ENCODE data around the gene ZBTB20.

Gene ZBTB20

DNA sequence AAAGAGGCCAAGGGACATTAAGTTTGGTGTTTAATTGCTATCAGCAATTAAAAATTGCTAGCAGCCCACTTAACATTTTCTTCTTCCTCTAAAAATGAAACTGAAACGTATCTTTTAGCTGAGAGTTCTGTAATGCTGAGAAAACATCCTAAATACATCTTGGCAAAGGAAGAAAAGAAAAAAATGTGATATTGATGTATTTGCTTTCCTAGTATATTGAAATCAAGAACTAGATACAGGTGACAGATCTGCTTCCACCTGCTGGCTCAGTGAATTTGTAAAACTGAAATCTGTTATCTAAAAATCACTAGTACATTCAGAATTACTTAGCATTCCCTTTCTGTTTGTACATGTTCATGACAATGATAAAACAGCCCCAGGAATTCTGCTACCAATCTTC lies 283.2 kb downstream of the ZBTB20 start:
- ATAC-seq (replicated peaks) (no peak), DNase-seq (no peak)
- Mint-ChIP-seq H3K27me3 (no peaks in the 10 kb centered on the region), H3K4me1 (peaks cover 13 to 39% of the 10 kb centered on the region in 2 donors), H3K27ac (peak overlapping the region; percentile 5), H3K36me3 (peaks cover 0 to 4% of the 10 kb centered on the region in 2 donors), H3K4me3 (peak overlapping the region; percentile 59 to 61), H3K9me3 (no peaks in the 10 kb centered on the region)

DNA sequence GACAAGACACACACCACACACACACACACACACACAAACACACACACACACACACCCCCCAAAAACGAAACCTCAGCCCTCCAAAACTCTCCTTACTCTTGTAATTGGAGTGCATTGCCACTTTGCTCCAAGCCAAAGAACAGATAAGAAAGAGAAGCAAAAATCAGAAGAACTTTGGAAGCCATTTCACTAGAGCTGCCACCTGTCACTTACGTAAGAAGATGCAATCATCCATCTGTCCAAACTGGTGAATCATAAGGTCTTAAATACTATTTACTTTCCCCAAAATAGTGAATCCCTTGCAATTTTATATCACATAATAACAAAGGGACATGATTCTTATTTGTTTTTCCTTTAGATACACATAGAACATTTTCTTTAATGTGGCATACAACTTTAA lies 285.4 kb downstream of the ZBTB20 start:
- no peaks in the 10 kb centered on the region for H3K36me3 Mint-ChIP-seq
- H3K4me3 Mint-ChIP-seq: no peak overlapping the region
- H3K27ac Mint-ChIP-seq: no peak overlapping the region
- ATAC-seq (replicated peaks) (no peak), DNase-seq (no peak)
- no peaks in the 10 kb centered on the region for H3K27me3 Mint-ChIP-seq
- H3K9me3 Mint-ChIP-seq: no peaks in the 10 kb centered on the region
- peaks cover 26 to 61% of the 10 kb centered on the region in 2 donors for H3K4me1 Mint-ChIP-seq

DNA sequence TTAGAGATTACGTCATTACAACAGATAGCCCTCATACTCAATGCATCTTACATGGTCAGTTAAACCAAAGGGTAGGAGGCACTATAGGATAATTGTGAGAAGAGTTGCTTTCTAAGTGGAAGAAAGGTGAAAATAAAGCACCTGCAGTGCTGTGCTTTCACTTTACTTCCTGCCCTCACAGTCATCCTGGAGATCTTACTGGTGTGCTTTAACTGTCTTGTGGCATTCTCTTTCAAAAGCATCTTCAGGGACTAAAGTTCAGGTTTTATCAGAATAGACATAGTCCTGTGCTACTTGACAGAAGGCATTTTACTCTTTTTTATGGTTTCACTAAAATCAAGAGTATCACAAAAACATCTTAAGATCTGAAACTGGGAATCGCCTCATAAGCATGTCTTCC lies 286.6 kb downstream of the ZBTB20 start:
- ATAC-seq (replicated peaks) (no peak), DNase-seq (no peak)
- H3K4me3 Mint-ChIP-seq: no peak overlapping the region
- H3K9me3 Mint-ChIP-seq: no peaks in the 10 kb centered on the region
- H3K4me1 Mint-ChIP-seq: peaks cover 26 to 58% of the 10 kb centered on the region in 2 donors
- no peaks in the 10 kb centered on the region for H3K36me3 Mint-ChIP-seq
- H3K27me3 Mint-ChIP-seq: no peaks in the 10 kb centered on the region
- H3K27ac Mint-ChIP-seq: no peak overlapping the region

DNA sequence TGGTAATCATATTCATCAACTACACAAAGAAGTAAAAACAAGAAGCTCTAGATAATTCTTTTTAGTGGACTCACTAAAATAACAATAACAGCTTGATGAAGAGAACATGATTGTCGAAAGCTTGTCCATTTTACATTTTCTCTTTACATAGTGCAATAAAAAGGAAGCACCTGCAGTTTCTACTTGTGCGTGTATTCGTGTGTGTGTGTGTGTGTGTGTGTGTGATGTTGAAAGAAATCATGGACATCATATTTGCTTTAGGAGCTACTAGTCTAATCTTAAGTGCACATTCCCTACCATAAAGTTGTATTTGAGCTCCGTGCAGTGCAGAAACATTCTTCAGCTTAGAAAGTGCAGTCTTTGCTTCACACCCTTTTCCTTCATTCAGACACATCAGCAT lies 288.8 kb downstream of the ZBTB20 start:
- Mint-ChIP-seq H3K36me3 (no peaks in the 10 kb centered on the region), H3K4me1 (peaks cover 22 to 62% of the 10 kb centered on the region in 2 donors), H3K9me3 (no peaks in the 10 kb centered on the region), H3K4me3 (no peak overlapping the region), H3K27ac (no peak overlapping the region), H3K27me3 (no peaks in the 10 kb centered on the region)
- DNase-seq (no peak), ATAC-seq (replicated peaks) (no peak)

DNA sequence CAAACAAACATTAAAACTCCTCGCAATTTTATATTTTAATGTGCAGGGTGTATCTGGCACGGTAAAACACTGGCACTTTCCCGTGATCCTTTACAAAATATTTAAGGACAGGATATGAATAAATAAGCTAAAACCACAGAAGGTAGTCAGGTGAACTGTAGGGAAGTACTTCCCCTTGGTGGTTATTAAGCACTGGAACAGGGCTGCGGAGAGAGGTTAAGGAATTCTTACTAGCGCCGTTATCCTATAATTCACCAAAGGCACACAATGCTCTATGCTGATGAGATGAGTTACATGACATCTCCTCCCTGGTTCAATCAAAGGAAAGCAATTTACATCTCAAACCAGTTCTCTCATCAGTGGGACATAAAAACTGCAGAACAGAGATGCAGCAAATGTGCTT lies 289.8 kb downstream of the ZBTB20 start:
- Mint-ChIP-seq H3K27ac (no peak overlapping the region), H3K36me3 (no peaks in the 10 kb centered on the region), H3K27me3 (no peaks in the 10 kb centered on the region), H3K4me1 (peaks cover 22 to 70% of the 10 kb centered on the region in 2 donors), H3K9me3 (no peaks in the 10 kb centered on the region), H3K4me3 (no peak overlapping the region)
- no peak for DNase-seq
- no peak for ATAC-seq (replicated peaks)

DNA sequence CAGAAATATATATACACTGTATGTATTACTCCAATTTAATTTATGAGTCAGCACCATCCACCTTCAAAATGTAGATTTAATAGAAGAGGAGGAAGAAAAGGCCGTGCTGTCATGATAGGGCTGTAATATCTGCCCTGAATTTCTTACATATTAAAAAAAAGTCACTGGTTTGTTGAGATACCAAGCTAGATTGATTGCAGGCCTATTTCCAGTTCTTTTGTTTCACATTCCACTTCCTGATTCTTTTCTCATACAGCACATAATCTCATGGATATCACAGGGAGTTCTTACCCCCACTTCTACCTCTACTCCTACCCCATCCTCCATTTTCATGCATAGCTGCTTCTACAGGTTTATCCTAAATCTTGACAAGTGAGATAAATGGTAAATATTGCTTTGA lies 290.3 kb downstream of the ZBTB20 start:
- Mint-ChIP-seq H3K4me3 (no peak overlapping the region), H3K27me3 (no peaks in the 10 kb centered on the region), H3K27ac (no peak overlapping the region), H3K4me1 (peaks cover 22 to 70% of the 10 kb centered on the region in 2 donors), H3K9me3 (no peaks in the 10 kb centered on the region), H3K36me3 (no peaks in the 10 kb centered on the region)
- DNase-seq (no peak), ATAC-seq (replicated peaks) (no peak)

DNA sequence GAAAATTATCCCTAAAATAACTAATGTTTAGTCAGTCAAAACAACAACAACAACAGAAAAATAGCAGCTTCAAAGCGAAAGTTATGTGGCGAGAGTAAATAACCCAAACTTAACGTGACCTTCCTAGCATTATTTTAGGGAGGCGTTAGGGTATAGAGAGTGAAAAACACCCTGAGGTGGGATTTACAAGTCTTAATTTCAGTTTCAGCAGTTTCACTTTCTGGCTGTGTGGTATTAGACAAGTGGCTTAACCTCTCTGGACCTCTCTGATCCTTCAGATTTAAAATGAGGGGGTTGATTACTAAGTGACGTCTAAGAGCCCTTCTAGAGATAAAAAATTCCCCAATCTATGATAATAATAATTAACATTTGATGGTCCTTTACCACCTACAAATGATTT lies 291.2 kb downstream of the ZBTB20 start:
- no peaks in the 10 kb centered on the region for H3K36me3 Mint-ChIP-seq
- H3K27me3 Mint-ChIP-seq: no peaks in the 10 kb centered on the region
- no peak overlapping the region for H3K4me3 Mint-ChIP-seq
- peaks cover 19 to 64% of the 10 kb centered on the region in 2 donors for H3K4me1 Mint-ChIP-seq
- H3K9me3 Mint-ChIP-seq: no peaks in the 10 kb centered on the region
- H3K27ac Mint-ChIP-seq: no peak overlapping the region
- DNase-seq: no peak
- ATAC-seq (replicated peaks): no peak

DNA sequence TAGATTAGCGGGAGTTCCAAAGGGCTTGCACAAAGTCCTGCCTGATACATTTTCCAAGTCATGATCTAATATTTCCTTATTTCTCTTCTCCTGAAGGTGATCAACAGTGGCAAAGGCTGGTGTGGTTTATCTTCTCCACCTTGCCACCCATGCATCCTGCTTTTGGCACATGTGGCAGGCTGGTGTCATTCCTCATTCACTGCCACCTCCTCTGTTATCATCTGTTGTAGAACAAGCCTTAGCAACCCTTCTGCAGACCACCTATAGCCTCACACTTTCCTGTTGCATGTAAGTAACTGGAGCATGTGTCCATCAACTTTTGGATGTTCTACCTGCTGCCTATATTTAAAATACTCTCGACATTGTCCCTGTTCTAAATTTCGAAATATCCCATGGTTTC lies 294.1 kb downstream of the ZBTB20 start:
- H3K4me3 Mint-ChIP-seq: no peak overlapping the region
- no peak for DNase-seq
- no peak for ATAC-seq (replicated peaks)
- no peak overlapping the region for H3K27ac Mint-ChIP-seq
- H3K36me3 Mint-ChIP-seq: no peaks in the 10 kb centered on the region
- H3K9me3 Mint-ChIP-seq: no peaks in the 10 kb centered on the region
- H3K27me3 Mint-ChIP-seq: no peaks in the 10 kb centered on the region
- peaks cover 7 to 36% of the 10 kb centered on the region in 2 donors for H3K4me1 Mint-ChIP-seq

DNA sequence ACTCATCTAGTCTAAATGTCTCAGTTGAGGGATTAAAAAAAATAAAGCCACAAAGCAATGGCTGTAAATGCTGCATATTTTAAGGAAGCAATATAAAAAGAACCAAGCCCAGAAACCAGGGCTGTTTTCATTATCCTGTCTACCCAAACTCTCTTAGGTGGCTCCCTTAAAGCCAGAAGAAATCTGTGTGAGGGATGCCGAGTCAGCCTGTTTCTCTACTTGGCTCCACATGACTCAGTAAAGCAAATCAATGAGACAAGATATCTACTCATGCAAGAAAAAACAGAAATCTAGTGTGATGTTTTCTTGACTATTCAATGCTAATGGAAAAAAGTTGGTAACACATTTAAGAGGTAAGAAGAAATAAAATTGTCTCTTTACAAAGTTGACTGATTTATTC lies 296.2 kb downstream of the ZBTB20 start:
- Mint-ChIP-seq H3K4me1 (peaks cover 0 to 23% of the 10 kb centered on the region in 2 donors), H3K4me3 (no peak overlapping the region), H3K27me3 (no peaks in the 10 kb centered on the region), H3K27ac (no peak overlapping the region), H3K9me3 (no peaks in the 10 kb centered on the region), H3K36me3 (no peaks in the 10 kb centered on the region)
- DNase-seq (no peak), ATAC-seq (replicated peaks) (no peak)

DNA sequence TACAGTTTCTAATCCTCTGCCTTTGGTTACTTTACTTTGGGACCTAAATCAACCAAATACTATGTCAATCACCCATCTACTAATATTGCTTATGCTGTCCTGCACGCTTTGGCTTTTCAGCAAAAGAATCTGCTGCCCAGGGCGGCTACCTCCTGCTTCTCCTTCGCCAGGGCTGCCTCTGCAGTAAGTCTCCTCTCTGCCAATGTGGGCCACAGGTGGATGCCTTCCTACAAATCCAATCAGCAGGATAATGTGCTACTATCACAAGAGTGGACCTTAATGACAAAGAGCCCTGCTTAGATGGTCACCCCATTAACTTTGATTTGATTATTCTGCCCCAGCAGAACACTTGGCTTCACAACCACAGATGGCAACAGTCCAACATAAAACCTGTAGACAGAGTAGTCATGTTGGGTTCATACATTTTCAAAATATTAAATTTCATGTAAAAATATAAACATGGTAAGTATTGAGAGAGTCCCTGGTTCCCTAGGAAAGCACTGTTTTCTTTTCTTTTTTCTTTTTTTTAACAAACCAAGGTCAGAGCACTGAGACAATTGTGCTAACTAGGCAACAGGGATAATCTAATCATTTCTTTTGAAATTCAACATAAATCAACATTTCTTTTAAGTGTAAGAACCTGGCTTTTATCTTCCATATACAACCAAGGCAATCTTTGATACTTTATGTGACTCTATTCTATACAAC lies 298.3 kb downstream of the ZBTB20 start:
- Mint-ChIP-seq H3K36me3 (peaks cover 0 to 2% of the 10 kb centered on the region in 2 donors), H3K27ac (no peak overlapping the region), H3K4me1 (peaks cover 0 to 9% of the 10 kb centered on the region in 2 donors), H3K4me3 (no peak overlapping the region), H3K9me3 (no peaks in the 10 kb centered on the region), H3K27me3 (no peaks in the 10 kb centered on the region)
- DNase-seq: no peak
- no peak for ATAC-seq (replicated peaks)

DNA sequence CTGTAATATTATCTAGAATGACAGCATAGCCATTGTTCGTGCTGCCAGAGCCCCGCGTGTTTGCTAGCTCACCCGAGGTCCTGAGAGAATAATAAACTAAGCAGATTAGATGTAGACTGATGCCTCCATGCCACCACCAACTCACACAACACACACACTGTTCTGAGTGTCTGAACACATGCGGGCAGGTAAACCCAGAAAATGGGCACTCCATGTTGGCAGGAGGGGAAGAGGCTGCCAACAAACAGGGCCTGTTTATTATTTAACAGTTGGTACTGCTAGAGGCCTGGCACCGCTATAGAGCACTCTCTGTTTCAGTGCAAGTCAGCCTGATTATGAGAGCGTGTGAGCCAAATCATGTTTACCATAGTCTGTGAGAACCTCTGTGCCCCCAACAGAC lies 299.0 kb downstream of the ZBTB20 start:
- H3K27me3 Mint-ChIP-seq: no peaks in the 10 kb centered on the region

DNA sequence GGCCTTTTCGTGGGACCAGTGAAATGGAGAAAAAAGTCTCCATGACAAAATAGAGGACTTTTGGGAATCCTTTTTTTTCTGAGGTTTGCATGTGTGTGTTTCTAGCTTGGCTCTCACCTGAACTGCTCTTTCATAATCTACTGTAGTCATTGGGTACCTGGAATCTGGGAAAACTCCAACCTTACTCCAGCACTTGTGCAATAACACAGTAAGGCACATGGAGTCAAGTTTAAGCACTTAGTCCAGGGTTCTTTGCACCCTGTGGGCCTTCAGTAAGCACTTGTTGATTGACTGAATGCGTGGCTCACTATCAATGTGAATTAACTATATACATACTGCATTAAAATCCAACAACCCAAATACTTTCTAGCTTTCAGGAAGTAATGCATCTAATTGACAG lies 299.5 kb downstream of the ZBTB20 start:
- no peak for DNase-seq
- Mint-ChIP-seq H3K4me3 (no peak overlapping the region), H3K27me3 (no peaks in the 10 kb centered on the region), H3K27ac (no peak overlapping the region), H3K9me3 (no peaks in the 10 kb centered on the region), H3K36me3 (peaks cover 3 to 4% of the 10 kb centered on the region in 2 donors), H3K4me1 (peaks cover 0 to 2% of the 10 kb centered on the region in 2 donors)
- ATAC-seq (replicated peaks): no peak

More for the DNA sequence above, 299.0 kb downstream of the ZBTB20 start:
- no peaks in the 10 kb centered on the region for H3K9me3 Mint-ChIP-seq
- H3K4me1 Mint-ChIP-seq: peaks cover 0 to 7% of the 10 kb centered on the region in 2 donors
- no peak overlapping the region for H3K4me3 Mint-ChIP-seq
- ATAC-seq (replicated peaks) (no peak), DNase-seq (no peak)
- H3K27ac Mint-ChIP-seq: no peak overlapping the region
- peaks cover under 1 to 2% of the 10 kb centered on the region in 2 donors for H3K36me3 Mint-ChIP-seq

DNA sequence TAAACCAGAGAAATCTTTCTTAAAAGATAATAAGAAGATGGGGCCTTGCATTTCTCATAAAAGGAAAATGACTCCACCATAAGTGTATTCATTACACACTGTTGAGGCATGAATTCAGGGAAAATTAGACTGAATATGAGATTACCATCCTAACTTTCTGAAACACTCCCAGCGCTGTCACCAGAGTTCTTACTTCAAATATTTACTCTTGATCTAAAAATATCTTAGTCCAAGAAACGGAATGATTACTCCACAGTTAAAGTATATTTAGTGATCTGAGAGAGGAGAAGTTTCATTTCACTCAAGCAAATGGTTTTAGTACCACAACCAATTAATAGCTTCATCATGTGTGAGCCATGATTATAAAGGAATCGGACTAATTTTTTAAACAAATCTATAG lies 300.3 kb downstream of the ZBTB20 start:
- ATAC-seq (replicated peaks): no peak
- Mint-ChIP-seq H3K4me3 (no peak overlapping the region), H3K36me3 (peaks cover 3 to 4% of the 10 kb centered on the region in 2 donors), H3K4me1 (no peaks in the 10 kb centered on the region), H3K27me3 (no peaks in the 10 kb centered on the region), H3K9me3 (no peaks in the 10 kb centered on the region), H3K27ac (no peak overlapping the region)
- DNase-seq: no peak

DNA sequence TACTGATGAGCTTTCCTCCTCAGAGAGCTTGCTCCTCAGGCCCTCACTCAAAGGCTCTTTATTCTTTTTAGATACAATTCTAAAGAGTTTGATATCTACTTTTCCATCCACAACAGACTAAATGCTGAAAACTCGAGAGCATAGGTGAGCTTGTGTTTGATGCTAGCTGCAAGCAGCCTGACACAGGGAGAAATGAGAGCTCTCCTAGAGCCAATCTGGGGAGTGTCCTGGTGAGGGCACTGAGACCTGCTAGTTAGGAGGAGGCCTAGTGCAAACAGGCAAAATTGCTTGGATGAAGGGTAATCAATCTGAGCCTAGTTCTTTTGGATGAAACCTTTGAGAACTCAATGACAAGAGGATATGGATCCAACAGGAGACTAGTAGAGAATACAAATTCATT lies 300.8 kb downstream of the ZBTB20 start:
- no peak overlapping the region for H3K4me3 Mint-ChIP-seq
- no peak overlapping the region for H3K27ac Mint-ChIP-seq
- ATAC-seq (replicated peaks) (no peak), DNase-seq (no peak)
- H3K27me3 Mint-ChIP-seq: no peaks in the 10 kb centered on the region
- H3K36me3 Mint-ChIP-seq: peaks cover 3 to 7% of the 10 kb centered on the region in 2 donors
- H3K9me3 Mint-ChIP-seq: no peaks in the 10 kb centered on the region
- H3K4me1 Mint-ChIP-seq: no peaks in the 10 kb centered on the region

DNA sequence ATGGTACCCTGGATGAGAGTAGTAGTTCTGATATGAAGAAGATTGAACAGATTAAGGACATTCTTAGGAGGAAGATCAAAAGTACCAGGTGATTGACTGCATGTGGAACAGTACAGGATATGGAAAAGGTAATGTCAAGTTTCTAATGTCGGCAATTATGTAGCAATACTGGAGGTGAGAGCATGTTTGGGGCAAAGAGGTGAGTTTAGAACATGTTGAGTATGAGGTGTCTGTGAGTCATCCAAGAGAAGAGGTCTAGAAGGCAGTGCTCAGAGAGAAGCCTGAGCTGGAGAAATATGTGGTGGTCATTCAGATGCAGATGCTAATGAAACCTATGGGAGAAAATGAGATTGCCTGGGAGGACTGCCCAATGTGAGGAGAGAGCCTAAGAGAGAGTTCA lies 305.6 kb downstream of the ZBTB20 start:
- no peaks in the 10 kb centered on the region for H3K27me3 Mint-ChIP-seq
- peaks cover 2 to 6% of the 10 kb centered on the region in 2 donors for H3K4me1 Mint-ChIP-seq
- ATAC-seq (replicated peaks) (no peak), DNase-seq (no peak)
- H3K9me3 Mint-ChIP-seq: no peaks in the 10 kb centered on the region
- no peak overlapping the region for H3K27ac Mint-ChIP-seq
- H3K4me3 Mint-ChIP-seq: no peak overlapping the region
- peaks cover 11 to 17% of the 10 kb centered on the region in 2 donors for H3K36me3 Mint-ChIP-seq

Data from stimulated activated naive B cell treated with anti-CD40 and anti-IgM and Interleukin-4, amounts not matched to agents 10 μg/mL and 1 μg/mL and 100 μg/mL, for 72 hours (primary cell).